Nephron (organoid): ENCODE results near the gene DHX35.

Source experiments
- H3K27ac Mint-ChIP-seq, 3 experiments: 2 replicates each; pipeline ENCODE4 v1.8.0; 2020; ENCODE audit warnings: mixed read lengths in 3 of 3, mild to moderate bottlenecking in 2 of 3, moderate library complexity in 1 of 3
- H3K27me3 Mint-ChIP-seq: 2 replicates; pipeline ENCODE4 v1.8.0; 2021; ENCODE audit warnings: low read depth, mild to moderate bottlenecking, moderate library complexity, mixed read lengths
- H3K36me3 Mint-ChIP-seq: 2 replicates; pipeline ENCODE4 v1.8.0; 2020; ENCODE audit warnings: low read depth, mixed read lengths
- H3K4me1 Mint-ChIP-seq: 2 replicates; pipeline ENCODE4 v1.8.0; 2020; ENCODE audit warnings: mixed read lengths
- H3K4me3 Mint-ChIP-seq, 3 experiments: 2 replicates each; pipeline ENCODE4 v1.8.0; 2020; ENCODE audit warnings: mild to moderate bottlenecking in 3 of 3, mixed read lengths in 3 of 3, moderate library complexity in 2 of 3
- H3K9me3 Mint-ChIP-seq: 2 replicates; pipeline ENCODE4 v1.8.0; 2020; ENCODE audit warnings: mixed read lengths
- CTCF ChIP-seq, 3 experiments: fragments of 200-600 bp; sonication (generic); IDR thresholded peaks; one replicate each; pipeline ENCODE4 v1.5.0; 2021; ENCODE audit warnings: antibody characterized with exemption in 3 of 3; ENCODE audit not compliant: unreplicated experiment in 3 of 3

DHX35 gene

GRCh38 chr20:38946836-38947235 is 15.3 kb upstream of the DHX35 start:
- no peak overlapping the region for H3K4me3 Mint-ChIP-seq
- peaks cover 60% of the 10 kb centered on the region for H3K36me3 Mint-ChIP-seq
- no peak overlapping the region for H3K27ac Mint-ChIP-seq
- no peaks in the 10 kb centered on the region for H3K9me3 Mint-ChIP-seq
- TF ChIP-seq CTCF (IDR thresholded peaks at IDR 0.05; ENCODE audit: unreplicated experiment in 3 of 3): no peak
- H3K27me3 Mint-ChIP-seq: no peaks in the 10 kb centered on the region
- no peaks in the 10 kb centered on the region for H3K4me1 Mint-ChIP-seq

- peaks cover 58% of the 10 kb centered on the region for H3K36me3 Mint-ChIP-seq
- no peaks in the 10 kb centered on the region for H3K9me3 Mint-ChIP-seq
- TF ChIP-seq CTCF (IDR thresholded peaks at IDR 0.05; ENCODE audit: unreplicated experiment in 3 of 3): no peak
- no peak overlapping the region for H3K4me3 Mint-ChIP-seq
- H3K27me3 Mint-ChIP-seq: no peaks in the 10 kb centered on the region
- no peak overlapping the region for H3K27ac Mint-ChIP-seq
- no peaks in the 10 kb centered on the region for H3K4me1 Mint-ChIP-seq
These were observed 14.2 kb upstream of the DHX35 start for GRCh38 chr20:38947931-38948362.

- Mint-ChIP-seq H3K4me3 (no peak overlapping the region), H3K9me3 (no peaks in the 10 kb centered on the region), H3K27ac (no peak overlapping the region), H3K36me3 (peaks cover 56% of the 10 kb centered on the region), H3K27me3 (no peaks in the 10 kb centered on the region), H3K4me1 (no peaks in the 10 kb centered on the region)
- no peak for TF ChIP-seq CTCF (IDR thresholded peaks at IDR 0.05; ENCODE audit: unreplicated experiment in 3 of 3)
These were observed 11.9 kb upstream of the DHX35 start for GRCh38 chr20:38950254-38950653.

- TF ChIP-seq CTCF (IDR thresholded peaks at IDR 0.05; ENCODE audit: unreplicated experiment in 3 of 3): no peak
- Mint-ChIP-seq H3K27ac (no peak overlapping the region), H3K4me3 (no peak overlapping the region), H3K27me3 (no peaks in the 10 kb centered on the region), H3K9me3 (no peaks in the 10 kb centered on the region), H3K4me1 (no peaks in the 10 kb centered on the region), H3K36me3 (peaks cover 51% of the 10 kb centered on the region)
These were observed 10.5 kb upstream of the DHX35 start for GRCh38 chr20:38951611-38952010.

GRCh38 chr20:38952153-38952552 is 10.0 kb upstream of the DHX35 start:
- TF ChIP-seq CTCF (IDR thresholded peaks at IDR 0.05; ENCODE audit: unreplicated experiment in 3 of 3): no peak
- Mint-ChIP-seq H3K27ac (no peak overlapping the region), H3K4me3 (no peak overlapping the region), H3K4me1 (no peaks in the 10 kb centered on the region), H3K27me3 (no peaks in the 10 kb centered on the region), H3K36me3 (peaks cover 45% of the 10 kb centered on the region), H3K9me3 (no peaks in the 10 kb centered on the region)

GRCh38 chr20:38953630-38954340 is 8.4 kb upstream of the DHX35 start:
- Mint-ChIP-seq H3K36me3 (peaks cover 32% of the 10 kb centered on the region), H3K9me3 (no peaks in the 10 kb centered on the region), H3K27ac (no peak overlapping the region), H3K27me3 (no peaks in the 10 kb centered on the region), H3K4me1 (no peaks in the 10 kb centered on the region), H3K4me3 (no peak overlapping the region)
- TF ChIP-seq CTCF (IDR thresholded peaks at IDR 0.05; ENCODE audit: unreplicated experiment in 3 of 3): no peak
